Measurements from ENCODE around the gene RNU1-4.
"Not testable (repeated sequence)": the region's sequence is repeated elsewhere in the genome, so short reads cannot be mapped to it uniquely, and the experiment has no call there.

RNU1-4 gene

DNA sequence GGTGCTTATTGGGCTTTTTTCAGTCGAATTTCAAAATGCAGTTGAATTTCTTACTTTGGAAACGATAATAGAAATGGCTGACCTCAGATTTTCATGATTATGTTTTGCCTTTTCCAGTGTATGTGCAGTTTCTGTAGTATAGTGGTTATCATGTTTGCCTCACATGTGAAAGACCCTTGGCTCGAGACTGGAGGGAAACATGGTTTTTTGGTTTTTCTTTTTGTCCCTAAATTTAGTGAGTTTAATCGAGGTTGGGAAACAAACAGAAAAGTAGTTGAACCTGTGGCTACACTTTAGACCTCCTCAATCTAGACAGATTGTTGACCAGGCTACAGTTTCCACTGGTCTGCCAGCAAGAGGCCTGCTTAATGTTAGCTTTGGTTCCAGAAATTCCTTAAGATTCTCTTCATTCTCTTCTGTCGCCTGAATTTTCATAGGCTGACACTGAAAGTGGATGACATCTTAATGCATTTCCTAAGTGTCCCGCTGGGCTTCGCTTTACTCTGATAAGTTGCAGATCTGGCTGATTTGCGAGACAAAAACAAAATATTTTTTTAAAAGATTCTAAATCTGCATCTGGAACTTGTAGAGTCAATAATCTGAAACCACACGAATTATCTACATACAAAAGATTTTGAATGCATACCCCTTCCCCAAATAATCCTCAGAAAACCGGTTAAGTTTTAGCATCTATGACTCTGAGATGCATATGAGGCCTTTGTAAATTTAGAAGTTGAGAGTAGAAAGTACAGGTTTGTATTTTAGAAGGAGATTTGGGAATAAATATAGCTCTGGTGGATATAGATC lies 14.7 kb upstream of the RNU1-4 start:
- not testable (repeated sequence) for DNase-seq

DNA sequence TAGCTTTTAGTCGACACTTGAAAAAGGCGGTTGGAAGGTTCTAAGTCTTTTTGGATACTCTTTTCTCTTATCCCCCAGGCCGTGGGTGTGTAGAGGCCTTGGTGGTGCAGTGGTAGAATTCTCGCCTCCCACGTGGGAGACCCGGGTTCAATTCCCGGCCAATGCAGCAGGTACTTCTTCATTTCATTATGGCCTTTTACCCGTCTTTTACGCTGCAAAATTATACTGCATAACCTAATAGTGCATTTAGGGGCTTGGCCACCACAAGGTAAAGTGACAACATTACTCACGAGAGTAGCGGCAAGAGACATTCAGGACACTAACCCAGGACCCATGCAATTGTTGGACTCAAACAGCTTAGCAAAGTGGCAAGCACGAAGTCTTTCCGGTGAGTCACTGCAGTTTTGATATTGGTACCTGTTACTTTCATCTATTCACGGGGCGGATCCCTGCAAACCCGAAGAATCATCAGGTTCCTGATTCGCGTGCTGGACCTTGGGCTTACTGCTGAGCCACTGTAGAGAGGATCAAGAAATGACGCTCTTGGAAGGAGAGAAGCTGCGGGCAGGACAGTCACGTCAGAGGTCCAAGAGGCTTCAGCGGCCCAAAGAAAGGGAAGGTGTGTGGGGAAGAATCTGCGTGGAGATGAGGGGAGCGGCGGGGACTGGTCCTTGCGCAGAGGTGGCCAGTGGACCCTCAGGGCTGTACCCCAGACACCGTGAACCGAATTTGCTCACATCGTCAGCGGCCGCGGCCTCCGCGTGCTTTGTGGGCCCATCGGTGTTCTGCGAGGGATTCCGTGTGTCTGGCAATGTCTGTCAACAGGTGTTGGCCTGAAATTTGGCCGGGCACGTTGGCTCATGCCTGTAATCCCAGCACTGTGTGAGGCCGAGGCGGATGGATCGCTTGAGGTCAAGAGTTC lies 12.9 kb upstream of the RNU1-4 start:
- no peak for DNase-seq

- DNase-seq = not testable (repeated sequence)
These were observed 11.9 kb upstream of the RNU1-4 start for GRCh38 chr1:16728243-16728949.

DNA sequence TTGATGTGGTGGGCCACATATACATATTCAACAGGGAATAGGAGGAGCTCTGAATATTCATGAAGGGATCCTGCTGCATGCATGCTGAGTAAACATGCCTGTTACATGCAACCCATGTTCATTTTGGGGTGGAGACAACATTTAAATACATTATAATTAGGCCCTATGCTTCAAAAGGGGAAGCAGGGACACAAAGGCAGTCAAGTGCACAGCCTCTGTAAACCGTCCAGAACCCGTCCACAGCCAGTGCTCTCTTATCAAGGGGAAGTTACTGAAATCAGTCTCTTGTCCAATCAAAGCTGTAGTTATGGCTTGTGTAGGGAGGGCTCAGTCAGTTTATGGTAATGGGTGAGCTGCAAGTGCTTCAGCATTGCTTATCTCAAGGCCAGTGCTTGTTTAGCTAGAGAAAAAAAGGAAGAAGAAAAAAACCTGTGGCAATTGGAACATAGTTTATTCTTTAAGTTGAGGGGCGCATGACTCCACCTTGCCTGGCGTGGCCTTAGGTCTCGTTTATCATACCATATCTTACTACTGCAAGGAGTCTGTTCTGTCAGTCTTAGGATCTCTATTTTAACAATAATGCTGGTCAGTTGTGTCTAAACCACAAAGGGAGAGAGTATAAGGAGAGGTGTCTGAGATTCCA lies 7.9 kb upstream of the RNU1-4 start:
- not testable (repeated sequence) for DNase-seq

- DNase-seq = not testable (repeated sequence)
These were observed 914 bp downstream of the RNU1-4 start for GRCh38 chr1:16741230-16741629.

DNA sequence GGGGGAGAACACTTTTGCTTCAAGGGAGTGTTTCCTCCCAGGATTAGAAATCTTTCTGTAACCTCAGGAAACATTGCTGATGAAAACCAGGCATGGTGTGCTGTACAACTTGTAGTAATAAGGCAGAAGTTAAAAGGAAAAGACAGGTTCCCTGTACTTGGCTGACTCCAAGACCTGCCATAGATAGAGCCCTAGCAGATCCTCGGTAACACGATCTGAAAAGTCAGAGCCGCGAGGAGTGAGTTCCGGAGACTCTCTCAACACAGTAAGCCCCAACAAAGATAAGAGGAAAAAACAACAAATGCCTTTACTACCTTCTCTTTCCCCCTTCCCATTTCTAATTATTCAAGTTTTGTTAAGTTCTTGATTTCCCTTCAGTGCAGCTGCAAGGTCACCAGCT lies 7.3 kb downstream of the RNU1-4 start:
- not testable (repeated sequence) for DNase-seq

- DNase-seq = not testable (repeated sequence)
These were observed 8.4 kb downstream of the RNU1-4 start for GRCh38 chr1:16748710-16749109.

- DNase-seq = not testable (repeated sequence)
These were observed 9.9 kb downstream of the RNU1-4 start for GRCh38 chr1:16749910-16750888.

- DNase-seq = not testable (repeated sequence)
These were observed 12.5 kb downstream of the RNU1-4 start for GRCh38 chr1:16752770-16753169.

DNA sequence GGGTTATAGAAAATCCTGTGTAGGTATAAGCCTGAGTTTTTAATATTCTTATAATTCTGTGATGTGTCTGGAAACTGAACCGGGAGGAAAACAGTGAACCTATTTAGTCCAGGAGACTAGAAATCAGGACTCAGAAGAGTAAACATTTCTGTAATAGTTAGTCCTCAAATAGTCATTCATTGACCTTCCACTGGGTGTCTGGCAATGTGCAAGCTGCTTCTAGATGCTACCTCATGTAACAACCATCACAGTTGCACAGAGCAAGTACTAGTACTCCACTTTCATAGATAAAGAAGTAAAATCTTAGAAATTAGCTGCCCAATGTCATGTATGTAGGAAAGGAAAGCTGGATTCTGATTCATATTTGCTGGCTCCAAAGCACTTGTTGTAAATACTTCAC lies 15.1 kb downstream of the RNU1-4 start:
- DNase-seq = not testable (repeated sequence)

- not testable (repeated sequence) for DNase-seq
These were observed 15.6 kb downstream of the RNU1-4 start for GRCh38 chr1:16755932-16756331.

- not testable (repeated sequence) for DNase-seq
These were observed 17.3 kb downstream of the RNU1-4 start for GRCh38 chr1:16757574-16757973.

GRCh38 chr1:16758060-16758459 lies 17.7 kb downstream of the RNU1-4 start:
- not testable (repeated sequence) for DNase-seq

DNA sequence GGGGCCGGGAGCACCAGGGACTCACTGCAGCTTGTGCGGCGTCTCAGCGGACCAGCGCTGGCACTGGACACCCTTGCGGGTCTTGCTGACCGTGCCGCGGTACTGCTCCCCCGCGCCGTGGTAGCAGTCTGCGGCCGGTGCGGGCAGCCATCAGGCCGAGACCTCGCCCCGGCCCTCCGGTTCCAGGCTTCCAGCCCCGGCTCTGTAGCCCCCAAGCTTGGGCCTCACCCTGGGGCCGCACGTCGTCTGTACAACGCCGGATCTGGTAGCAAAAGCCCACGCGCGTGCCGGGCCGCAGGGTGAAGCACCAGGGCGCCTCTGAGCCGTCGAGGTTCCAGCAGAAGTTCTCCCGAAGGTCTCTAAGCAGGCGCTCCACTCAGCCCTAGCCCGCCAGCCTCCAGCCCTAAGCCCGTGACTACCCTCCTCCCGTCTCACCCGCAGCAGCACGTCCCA lies 18.8 kb downstream of the RNU1-4 start:
- DNase-seq = not testable (repeated sequence)

DNA sequence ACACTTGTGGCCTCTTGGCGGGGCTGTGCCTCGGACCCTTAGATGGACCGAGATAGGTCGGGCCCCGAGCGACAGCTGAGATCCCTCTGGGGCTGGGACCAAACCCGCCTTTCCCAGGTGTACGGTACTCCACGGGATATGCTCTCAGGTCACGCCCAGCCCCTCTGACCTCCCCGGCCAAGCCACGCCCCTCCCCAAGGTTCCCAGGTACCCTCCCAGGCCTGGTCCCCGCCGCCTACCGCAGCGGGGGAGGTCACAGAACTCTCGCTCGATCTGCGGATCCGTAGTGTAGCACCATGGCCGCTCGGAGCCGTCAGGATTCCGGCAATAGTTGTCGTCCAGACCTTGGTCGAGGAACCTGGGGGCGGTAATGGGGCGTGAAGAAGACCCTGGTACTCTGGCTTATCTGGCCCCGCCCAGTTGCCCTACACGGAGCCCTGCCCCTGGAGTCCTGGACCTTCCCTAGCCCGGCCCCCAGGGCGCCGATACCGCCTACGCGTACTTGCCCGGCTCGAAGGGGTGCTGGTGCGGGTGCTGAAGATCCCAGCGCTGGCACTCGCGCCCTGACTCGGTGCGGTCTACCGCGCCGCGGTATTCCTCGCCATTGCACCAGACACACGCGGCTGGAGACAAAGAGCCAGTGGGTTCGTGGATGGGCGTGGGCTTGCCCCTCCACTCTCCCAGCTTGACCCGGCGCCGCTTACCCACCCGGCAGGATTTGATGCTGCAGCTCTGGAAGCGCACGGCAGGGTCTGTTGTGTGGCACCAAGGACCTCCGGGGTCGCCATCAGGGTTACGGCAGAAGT lies 19.5 kb downstream of the RNU1-4 start:
- DNase-seq = not testable (repeated sequence)

- not testable (repeated sequence) for DNase-seq
These were observed 20.1 kb downstream of the RNU1-4 start for GRCh38 chr1:16760456-16760765.

GRCh38 chr1:16760801-16761200 lies 20.5 kb downstream of the RNU1-4 start:
- not testable (repeated sequence) for DNase-seq

- DNase-seq = not testable (repeated sequence)
These were observed 24.0 kb downstream of the RNU1-4 start for GRCh38 chr1:16764248-16764819.

All from nucleus accumbens (tissue), 56 donors.